ENCODE measurements around the gene KAT7. TPM values are rescaled to one million over a fixed set of nuclear protein-coding genes. Genes with fewer than 3 reads are reported as not detected.
A peak's percentile ranks its signal among the peaks of the same experiment; 100 is the strongest.

The KAT7 gene
- total RNA-seq, 3 donors from 2014 or later (not counting 1 experiment from before 2014, with no cell fraction given) = 195 to 231 (median 213) TPM

GRCh38 chr17:49834118-49834743 lies 45.8 kb downstream of the KAT7 start:
- H3K36me3 Mint-ChIP-seq = peaks cover 1% of the 10 kb centered on the region
- H3K9me3 ChIP-seq (ENCODE audit: control insufficient read depth, insufficient read depth, low read length) = no peaks in the 10 kb centered on the region
- intact Hi-C loops (cut with micrococcal nuclease) = no loop called here

GRCh38 chr17:49835472-49835871 lies 47.0 kb downstream of the KAT7 start:
- no peaks in the 10 kb centered on the region for H3K36me3 Mint-ChIP-seq
- TF ChIP-seq CTCF (IDR thresholded peaks at IDR 0.05) = no peak

More at GRCh38 chr17:49834118-49834743, 45.8 kb downstream of the KAT7 start:
- ATAC-seq (no peak), DNase-seq (no peak)
- Histone ChIP-seq H3K4me1 (ENCODE audit: control insufficient read depth, insufficient read depth, low read length) (no peaks in the 10 kb centered on the region), H3K27me3 (ENCODE audit: control insufficient read depth, insufficient read depth, low read length) (no peaks in the 10 kb centered on the region), H3K4me3 (ENCODE audit: low read length) (no peak overlapping the region), H3K27ac (ENCODE audit: low read length) (no peak overlapping the region), H3K36me3 (ENCODE audit: control insufficient read depth, insufficient read depth, low read length) (peaks cover 37% of the 10 kb centered on the region)
- H3K27me3 Mint-ChIP-seq (ENCODE audit: low read depth in 2 of 2) = no peaks in the 10 kb centered on the region
- TF ChIP-seq CTCF (IDR thresholded peaks at IDR 0.05) = no peak
- no peaks in the 10 kb centered on the region for H3K9me3 Mint-ChIP-seq
- peak overlapping the region in 1 of 2 donors; percentile 56 for H3K27ac Mint-ChIP-seq
- 96% methylated on average over 19 of the region's 19 CpGs for WGBS (ENCODE audit: insufficient coverage)
- H3K4me3 Mint-ChIP-seq = no peak overlapping the region
- peaks cover 21 to 23% of the 10 kb centered on the region in 2 donors for H3K4me1 Mint-ChIP-seq

GRCh38 chr17:49836111-49837030 lies 47.9 kb downstream of the KAT7 start:
- no peak overlapping the region for H3K4me3 ChIP-seq (ENCODE audit: low read length)
- intact Hi-C loops (cut with micrococcal nuclease) = no loop called here
- H3K36me3 Mint-ChIP-seq = no peaks in the 10 kb centered on the region
- H3K4me1 Mint-ChIP-seq = peaks cover 23 to 25% of the 10 kb centered on the region in 2 donors
- DNase-seq (no peak), ATAC-seq (no peak)
- TF ChIP-seq CTCF (IDR thresholded peaks at IDR 0.05) = no peak
- 87% methylated on average over 14 of the region's 16 CpGs for WGBS (ENCODE audit: insufficient coverage)
- H3K27me3 Mint-ChIP-seq (ENCODE audit: low read depth in 2 of 2) = no peaks in the 10 kb centered on the region
- no peaks in the 10 kb centered on the region for H3K9me3 ChIP-seq (ENCODE audit: control insufficient read depth, insufficient read depth, low read length)
- no peaks in the 10 kb centered on the region for H3K4me1 ChIP-seq (ENCODE audit: control insufficient read depth, insufficient read depth, low read length)
- H3K9me3 Mint-ChIP-seq = no peaks in the 10 kb centered on the region
- H3K36me3 ChIP-seq (ENCODE audit: control insufficient read depth, insufficient read depth, low read length) = peaks cover 28% of the 10 kb centered on the region
- no peak overlapping the region for H3K27ac ChIP-seq (ENCODE audit: low read length)
- no peaks in the 10 kb centered on the region for H3K27me3 ChIP-seq (ENCODE audit: control insufficient read depth, insufficient read depth, low read length)
- H3K27ac Mint-ChIP-seq = peak overlapping the region in 1 of 2 donors; percentile 40
- no peak overlapping the region for H3K4me3 Mint-ChIP-seq

More at GRCh38 chr17:49835472-49835871, 47.0 kb downstream of the KAT7 start:
- 99% methylated on average over 7 of the region's 7 CpGs for WGBS (ENCODE audit: insufficient coverage)
- ATAC-seq = no peak
- Histone ChIP-seq H3K36me3 (ENCODE audit: control insufficient read depth, insufficient read depth, low read length) (peaks cover 30% of the 10 kb centered on the region), H3K4me1 (ENCODE audit: control insufficient read depth, insufficient read depth, low read length) (no peaks in the 10 kb centered on the region), H3K4me3 (ENCODE audit: low read length) (no peak overlapping the region), H3K9me3 (ENCODE audit: control insufficient read depth, insufficient read depth, low read length) (no peaks in the 10 kb centered on the region), H3K27ac (ENCODE audit: low read length) (no peak overlapping the region), H3K27me3 (ENCODE audit: control insufficient read depth, insufficient read depth, low read length) (no peaks in the 10 kb centered on the region)
- H3K4me3 Mint-ChIP-seq = no peak overlapping the region
- no peak for DNase-seq
- H3K27me3 Mint-ChIP-seq (ENCODE audit: low read depth in 2 of 2) = no peaks in the 10 kb centered on the region
- no peaks in the 10 kb centered on the region for H3K9me3 Mint-ChIP-seq
- peak overlapping the region in 1 of 2 donors; percentile 40 for H3K27ac Mint-ChIP-seq
- intact Hi-C loops (cut with micrococcal nuclease) = no loop called here
- H3K4me1 Mint-ChIP-seq = peaks cover 23 to 25% of the 10 kb centered on the region in 2 donors

Data from natural killer cell (primary cell).